Spinal cord (tissue), 10 donors: ENCODE results near the gene KNSTRN. TPM values are rescaled to one million over a fixed set of nuclear protein-coding genes. Genes with fewer than 3 reads are reported as not detected.

Source experiments
- DNase-seq, 6 donors: peaks; one replicate each; pipeline versions ENCODE4 v3.0.0 to v3.0.0-alpha.2; 2013 to 2015; ENCODE audit warnings: low spot score in 6 of 6, low read depth in 4 of 6
- H3K27ac ChIP-seq: one replicate; pipeline ENCODE4 v1.5.1; 2013; ENCODE audit warnings: low read depth, low read length, control low read depth
- H3K27me3 ChIP-seq: one replicate; pipeline ENCODE4 v1.6.1; 2013; ENCODE audit warnings: low read length; ENCODE audit not compliant: control insufficient read depth, insufficient read depth
- H3K36me3 ChIP-seq: one replicate; pipeline ENCODE4 v1.6.1; 2013; ENCODE audit warnings: low read length; ENCODE audit not compliant: control insufficient read depth, insufficient read depth
- H3K4me1 ChIP-seq: one replicate; pipeline ENCODE4 v1.6.1; 2013; ENCODE audit warnings: low read length; ENCODE audit not compliant: control insufficient read depth, insufficient read depth
- H3K4me3 ChIP-seq: one replicate; pipeline ENCODE4 v1.5.1; 2013; ENCODE audit warnings: low read depth, low read length, control low read depth
- H3K9me3 ChIP-seq: one replicate; pipeline ENCODE4 v1.6.1; 2013; ENCODE audit warnings: low read length; ENCODE audit not compliant: control insufficient read depth, insufficient read depth
- WGBS: methylation state at CpG from one replicate; pipeline ENCODE4 v1.1.5; 2013; ENCODE audit warnings: missing lambda C conversion rate; ENCODE audit not compliant: insufficient coverage; 5-methylcytosine and 5-hydroxymethylcytosine counted together
- polyA plus RNA-seq, 2 donors: library from polyadenylated mRNA; unstranded; fragments of 120-200 nt; gene quantifications; one replicate each; pipeline ENCODE4 v1.2.1, GENCODE V29; 2013; ENCODE audit not compliant: insufficient read length in 2 of 2
- total RNA-seq, 2 donors: library from RNA; depleted of rRNA in 1 of 2; stranded (reverse); fragments of 120-200 nt in 1 of 2; fragments of >200 nt in 1 of 2; gene quantifications; one replicate each; pipeline versions ENCODE4 v1.2.3 to v1.2.4, GENCODE V29; 2013 to 2014
- donor health status: healthy.

Gene KNSTRN
- total and polyA plus RNA-seq, 4 donors = 30.1 to 36.2 (median 32.4) TPM

DNA sequence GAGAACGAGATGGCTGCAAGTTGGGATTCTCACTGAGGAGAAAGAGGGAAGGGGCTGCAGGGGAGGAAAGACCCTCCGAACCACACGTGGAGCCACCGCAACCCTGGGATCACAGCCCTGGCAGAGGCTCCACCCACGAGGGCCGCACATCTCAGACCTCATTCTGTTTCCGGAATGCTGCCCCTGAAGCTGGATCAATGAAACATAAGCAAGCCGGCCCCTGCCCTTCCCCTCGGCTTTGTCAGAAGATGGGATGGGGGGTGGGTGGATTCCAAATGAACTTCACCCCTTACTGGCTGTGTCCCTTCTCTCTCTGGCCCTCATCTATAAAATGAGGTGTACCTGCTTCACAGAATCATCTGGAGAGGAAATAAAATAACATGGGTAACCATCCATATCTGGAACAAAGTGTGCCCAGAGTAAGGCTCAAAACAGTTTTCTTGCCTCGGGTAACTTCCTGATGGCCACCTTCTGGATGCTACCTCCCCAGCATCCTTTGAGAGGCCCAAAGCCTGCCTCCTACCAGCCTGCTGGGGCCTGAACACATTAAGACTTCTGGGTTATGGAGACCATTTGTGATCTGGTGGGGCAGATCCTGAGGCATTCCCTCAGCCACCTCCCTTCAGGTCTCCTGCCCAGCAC, 37.2 kb upstream of the KNSTRN start:
- no peak for DNase-seq
- H3K9me3 ChIP-seq = no peaks in the 10 kb centered on the region
- H3K27ac ChIP-seq = no peak overlapping the region
- 73% methylated on average over 8 of the region's 10 CpGs for WGBS
- H3K4me1 ChIP-seq = peaks cover 28% of the 10 kb centered on the region
- H3K4me3 ChIP-seq = no peak overlapping the region
- no peaks in the 10 kb centered on the region for H3K27me3 ChIP-seq
- no peaks in the 10 kb centered on the region for H3K36me3 ChIP-seq

- Histone ChIP-seq H3K4me3 (no peak overlapping the region), H3K36me3 (no peaks in the 10 kb centered on the region), H3K27me3 (no peaks in the 10 kb centered on the region), H3K9me3 (no peaks in the 10 kb centered on the region), H3K27ac (no peak overlapping the region), H3K4me1 (peaks cover 21% of the 10 kb centered on the region)
- WGBS = 88% methylated on average over 6 of the region's 6 CpGs
- DNase-seq = no peak
Measured at GRCh38 chr15:40345867-40346578, 36.5 kb upstream of the KNSTRN start.

DNA sequence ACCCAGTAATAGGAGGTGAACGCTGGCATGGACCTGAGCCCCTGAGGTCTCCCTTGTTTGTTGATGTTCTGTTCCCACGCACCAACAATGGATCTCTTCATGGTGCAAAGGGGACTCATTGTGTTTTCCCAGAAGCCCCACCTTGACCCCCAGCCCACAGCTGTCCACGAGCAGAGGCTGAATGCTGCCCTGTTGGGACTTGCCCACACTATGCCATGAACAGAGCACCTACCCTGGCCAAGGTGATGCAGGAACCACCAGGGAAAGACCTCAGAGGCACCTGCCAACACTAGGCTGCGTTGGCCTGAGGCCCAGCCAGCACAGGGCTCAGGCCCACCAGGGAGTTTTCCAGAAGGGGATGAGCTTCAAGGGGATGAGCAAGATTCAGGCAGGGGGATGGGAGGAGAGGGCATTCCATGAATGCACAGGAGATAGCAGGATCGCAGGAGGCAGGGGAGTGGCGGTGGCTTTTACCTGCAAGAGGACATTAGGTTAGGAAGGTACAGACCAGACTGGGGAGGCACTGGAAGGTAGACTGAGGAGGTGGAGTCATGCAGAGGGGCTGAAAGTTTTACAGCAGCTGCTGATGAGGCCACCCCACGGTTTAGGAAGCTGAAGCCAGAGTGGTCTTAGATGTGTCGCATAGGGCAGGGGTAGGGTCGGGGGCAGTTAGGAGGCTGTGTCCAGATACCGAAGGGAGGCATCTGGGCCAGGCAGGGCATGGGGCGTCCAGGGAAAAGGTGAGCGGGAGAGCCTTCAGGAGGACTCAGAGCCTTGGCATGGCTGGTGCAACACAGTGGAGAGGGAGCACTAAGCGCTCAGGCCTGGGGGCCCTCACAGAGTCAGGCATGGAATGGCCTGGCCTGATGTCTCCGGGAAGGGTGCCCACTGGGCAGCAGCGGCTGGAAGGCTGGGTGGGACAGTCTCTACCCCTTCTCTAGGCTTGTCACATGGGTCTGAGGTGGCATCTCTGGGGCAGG, 35.7 kb upstream of the KNSTRN start:
- Histone ChIP-seq H3K4me1 (peaks cover 19% of the 10 kb centered on the region), H3K4me3 (no peak overlapping the region), H3K9me3 (no peaks in the 10 kb centered on the region), H3K27ac (no peak overlapping the region), H3K27me3 (no peaks in the 10 kb centered on the region), H3K36me3 (no peaks in the 10 kb centered on the region)
- DNase-seq = no peak
- WGBS = 84% methylated on average over 15 of the region's 15 CpGs

DNA sequence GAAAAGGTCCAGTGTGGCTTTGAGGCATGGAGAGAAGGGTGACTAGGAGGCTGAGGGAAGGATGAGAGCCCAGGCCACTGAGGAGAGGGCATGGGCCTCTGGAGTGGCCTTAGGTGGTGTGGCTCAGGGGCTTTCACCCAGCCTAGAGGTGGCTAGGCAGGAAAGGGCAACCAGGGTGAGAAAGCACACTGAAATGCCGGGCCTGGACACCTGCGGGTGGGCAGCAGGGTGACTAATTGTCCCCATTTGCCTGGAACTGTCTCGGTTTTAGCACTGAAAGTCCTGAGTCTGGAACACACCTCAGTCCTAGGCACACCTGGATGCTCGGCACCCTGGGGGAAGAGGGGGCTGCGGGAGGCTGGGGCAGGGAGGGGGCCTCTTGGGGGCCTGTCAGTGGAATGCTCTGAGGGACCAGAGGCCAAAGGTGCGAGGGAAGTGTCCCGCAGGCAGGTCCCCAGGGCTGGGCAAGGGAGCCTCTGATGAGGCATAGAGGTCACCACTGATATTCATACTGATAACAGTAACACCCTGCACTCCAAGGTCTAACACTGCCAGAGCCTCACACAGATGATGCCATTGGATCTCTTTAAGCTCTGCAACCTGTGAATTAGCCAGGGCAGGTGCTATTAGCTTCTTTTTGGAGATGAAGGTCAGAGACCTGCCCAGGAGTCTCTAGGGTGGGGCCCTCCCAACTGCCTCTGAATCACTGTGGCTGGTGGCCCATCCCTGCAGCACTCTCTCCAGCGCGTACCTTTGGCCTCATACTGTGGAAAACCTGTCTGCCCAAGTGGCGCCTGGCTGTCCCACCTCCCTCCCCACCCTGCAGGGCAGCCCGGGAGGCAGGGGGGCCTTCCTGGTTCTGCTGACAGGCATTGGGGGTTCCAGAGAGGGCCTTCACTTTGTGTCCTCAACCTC, 34.7 kb upstream of the KNSTRN start:
- Histone ChIP-seq H3K27ac (no peak overlapping the region), H3K27me3 (no peaks in the 10 kb centered on the region), H3K4me3 (no peak overlapping the region), H3K36me3 (no peaks in the 10 kb centered on the region), H3K4me1 (peaks cover 19% of the 10 kb centered on the region), H3K9me3 (no peaks in the 10 kb centered on the region)
- no peak for DNase-seq
- WGBS = 91% methylated on average over 11 of the region's 11 CpGs

DNA sequence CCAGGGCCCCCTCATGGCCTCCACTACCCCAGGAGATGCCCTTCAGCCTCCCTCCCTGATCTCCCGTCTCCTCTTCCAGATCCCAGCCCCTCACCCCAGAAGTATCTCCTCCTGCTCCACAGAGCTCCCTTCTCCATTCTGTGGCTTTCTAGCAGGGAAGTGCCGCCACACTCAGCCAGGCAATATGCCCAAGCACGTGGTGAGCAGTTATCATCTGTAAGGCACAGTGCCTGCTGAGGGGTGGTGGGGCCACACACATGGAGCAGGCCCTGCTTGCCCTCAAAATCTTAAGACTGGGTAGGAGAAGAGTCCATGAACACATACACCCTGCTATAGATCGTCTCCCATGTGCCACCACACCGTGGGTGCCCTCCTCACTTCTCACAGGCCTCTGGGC, 34.0 kb upstream of the KNSTRN start:
- Histone ChIP-seq H3K4me3 (no peak overlapping the region), H3K36me3 (no peaks in the 10 kb centered on the region), H3K27ac (no peak overlapping the region), H3K4me1 (peaks cover 14% of the 10 kb centered on the region), H3K27me3 (no peaks in the 10 kb centered on the region), H3K9me3 (no peaks in the 10 kb centered on the region)
- no peak for DNase-seq
- WGBS = 93% methylated on average over 4 of the region's 5 CpGs

DNA sequence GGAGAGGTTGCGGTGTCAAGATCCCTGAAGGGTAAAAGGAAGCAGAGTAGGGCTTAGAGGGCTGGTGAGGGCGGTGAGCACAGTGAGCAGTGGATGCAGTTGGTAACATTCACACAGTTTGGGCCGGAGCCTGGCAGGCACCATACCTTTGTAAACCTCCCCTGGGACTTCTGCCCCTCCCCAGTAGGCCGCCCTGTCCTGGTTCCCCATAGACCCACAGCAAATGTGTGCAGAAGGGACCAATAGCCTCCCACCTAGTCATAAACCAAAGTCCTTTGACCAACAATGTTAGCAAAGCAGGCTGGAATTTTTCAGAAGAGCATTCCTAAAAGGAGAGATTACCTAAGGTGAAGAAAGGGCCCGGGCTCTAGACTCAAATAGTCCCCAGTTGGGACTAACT, 33.4 kb upstream of the KNSTRN start:
- WGBS = 94% methylated on average over 4 of the region's 5 CpGs
- no peak for DNase-seq
- H3K4me1 ChIP-seq = peaks cover 21% of the 10 kb centered on the region

GRCh38 chr15:40352281-40352901, 30.1 kb upstream of the KNSTRN start:
- Histone ChIP-seq H3K9me3 (no peaks in the 10 kb centered on the region), H3K27ac (no peak overlapping the region), H3K36me3 (no peaks in the 10 kb centered on the region), H3K4me1 (peaks cover 21% of the 10 kb centered on the region), H3K27me3 (no peaks in the 10 kb centered on the region), H3K4me3 (no peak overlapping the region)
- 81% methylated on average over 4 of the region's 7 CpGs for WGBS
- DNase-seq = no peak

More for the DNA sequence above, 33.4 kb upstream of the KNSTRN start:
- Histone ChIP-seq H3K4me3 (no peak overlapping the region), H3K36me3 (no peaks in the 10 kb centered on the region), H3K27ac (no peak overlapping the region), H3K27me3 (no peaks in the 10 kb centered on the region), H3K9me3 (no peaks in the 10 kb centered on the region)

- no peaks in the 10 kb centered on the region for H3K27me3 ChIP-seq
- H3K4me1 ChIP-seq = peaks cover 31% of the 10 kb centered on the region
- H3K36me3 ChIP-seq = no peaks in the 10 kb centered on the region
- DNase-seq = no peak
- H3K9me3 ChIP-seq = no peaks in the 10 kb centered on the region
- 68% methylated on average over 5 of the region's 5 CpGs for WGBS
- no peak overlapping the region for H3K4me3 ChIP-seq
- H3K27ac ChIP-seq = no peak overlapping the region
Measured at GRCh38 chr15:40353697-40354096, 28.8 kb upstream of the KNSTRN start.
